Measurements from ENCODE around the gene PRKG1. TPM values are rescaled to one million over a fixed set of nuclear protein-coding genes. Genes with fewer than 3 reads are reported as not detected.

PRKG1 gene
- total RNA-seq, 1 experiment from 2014 or later, result 16.5 TPM

- no peak overlapping the region for H3K4me3 Mint-ChIP-seq
- ChIA-PET CTCF (no interaction called here), POLR2A (no interaction called here)
- H3K4me1 Mint-ChIP-seq, result peaks cover 6% of the 10 kb centered on the region; the same call in 1 of the 2 replicates
- no peak for ATAC-seq
- H3K27ac Mint-ChIP-seq, result no peak overlapping the region
- TF ChIP-seq NR2C2 (CRISPR knock-in tag; IDR thresholded peaks at IDR 0.05), result no peak
- no peak for TF ChIP-seq NFATC4 (CRISPR knock-in tag; IDR thresholded peaks at IDR 0.05)
- TF ChIP-seq NR1H2 (CRISPR knock-in tag; IDR thresholded peaks at IDR 0.05), result no peak
- TF ChIP-seq ZNF138 (CRISPR knock-in tag; conservative IDR thresholded peaks at IDR 0.05), result no peak
- TF ChIP-seq ZNF416 (CRISPR knock-in tag; IDR thresholded peaks at IDR 0.05), result no peak
- TF ChIP-seq FOXJ3 (CRISPR knock-in tag; IDR thresholded peaks at IDR 0.05; ENCODE audit: borderline replicate concordance), result no peak
- TF ChIP-seq, protein P1, sequence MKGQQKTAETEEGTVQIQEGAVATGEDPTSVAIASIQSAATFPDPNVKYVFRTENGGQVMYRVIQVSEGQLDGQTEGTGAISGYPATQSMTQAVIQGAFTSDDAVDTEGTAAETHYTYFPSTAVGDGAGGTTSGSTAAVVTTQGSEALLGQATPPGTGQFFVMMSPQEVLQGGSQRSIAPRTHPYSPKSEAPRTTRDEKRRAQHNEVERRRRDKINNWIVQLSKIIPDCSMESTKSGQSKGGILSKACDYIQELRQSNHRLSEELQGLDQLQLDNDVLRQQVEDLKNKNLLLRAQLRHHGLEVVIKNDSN (CRISPR knock-in tag; IDR thresholded peaks at IDR 0.05), result no peak
- no peak for TF ChIP-seq ATF1 (CRISPR knock-in tag; IDR thresholded peaks at IDR 0.05)
- TF ChIP-seq, protein P2, sequence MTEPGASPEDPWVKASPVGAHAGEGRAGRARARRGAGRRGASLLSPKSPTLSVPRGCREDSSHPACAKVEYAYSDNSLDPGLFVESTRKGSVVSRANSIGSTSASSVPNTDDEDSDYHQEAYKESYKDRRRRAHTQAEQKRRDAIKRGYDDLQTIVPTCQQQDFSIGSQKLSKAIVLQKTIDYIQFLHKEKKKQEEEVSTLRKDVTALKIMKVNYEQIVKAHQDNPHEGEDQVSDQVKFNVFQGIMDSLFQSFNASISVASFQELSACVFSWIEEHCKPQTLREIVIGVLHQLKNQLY (CRISPR knock-in tag; IDR thresholded peaks at IDR 0.05), result no peak
- TF ChIP-seq ATF6 (CRISPR knock-in tag; IDR thresholded peaks at IDR 0.05), result no peak
- no peak for TF ChIP-seq CREM (CRISPR knock-in tag; IDR thresholded peaks at IDR 0.05)
- TF ChIP-seq, protein P3, sequence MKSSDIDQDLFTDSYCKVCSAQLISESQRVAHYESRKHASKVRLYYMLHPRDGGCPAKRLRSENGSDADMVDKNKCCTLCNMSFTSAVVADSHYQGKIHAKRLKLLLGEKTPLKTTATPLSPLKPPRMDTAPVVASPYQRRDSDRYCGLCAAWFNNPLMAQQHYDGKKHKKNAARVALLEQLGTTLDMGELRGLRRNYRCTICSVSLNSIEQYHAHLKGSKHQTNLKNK (CRISPR knock-in tag; IDR thresholded peaks at IDR 0.05), result no peak
- no peak for TF ChIP-seq TEAD1 (CRISPR knock-in tag; IDR thresholded peaks at IDR 0.05)
- TF ChIP-seq EMX1 (CRISPR knock-in tag; IDR thresholded peaks at IDR 0.05), result no peak
- TF ChIP-seq E2F4 (CRISPR knock-in tag; IDR thresholded peaks at IDR 0.05; ENCODE audit: borderline replicate concordance, low read depth), result no peak
- TF ChIP-seq ZNF263 (CRISPR knock-in tag; IDR thresholded peaks at IDR 0.05; ENCODE audit: low read depth), result no peak
- no peak for TF ChIP-seq HMGXB4 (CRISPR knock-in tag; IDR thresholded peaks at IDR 0.05)
- TF ChIP-seq E2F1 (CRISPR knock-in tag; IDR thresholded peaks at IDR 0.05), result no peak
- TF ChIP-seq GTF2I (CRISPR knock-in tag; conservative IDR thresholded peaks at IDR 0.05), result no peak
- no peak for TF ChIP-seq PRDM15 (CRISPR knock-in tag; IDR thresholded peaks at IDR 0.05)
- H3K36me3 Mint-ChIP-seq, result peaks cover 5% of the 10 kb centered on the region
- peaks cover 9% of the 10 kb centered on the region for H3K9me3 Mint-ChIP-seq
- no peak for DNase-seq (ENCODE audit: low spot score)
- no peaks in the 10 kb centered on the region for H3K27me3 Mint-ChIP-seq (ENCODE audit: low read depth)
Measured at GRCh38 chr10:51121861-51122260, 47.6 kb downstream of the PRKG1 start.

Data from WTC11 (cell line).